H1 (cell line): ENCODE data around the gene CCDC192. TPM values are rescaled to one million over a fixed set of nuclear protein-coding genes. Genes with fewer than 3 reads are reported as not detected.

Experiments
- CTCF ChIA-PET: fragments of 300-600 bp; sonication (Branson Sonifier 250); formaldehyde crosslinking; loops from one replicate; lab custom pipeline; 2021; ENCODE audit not compliant: partially characterized antibody; lab: Charles Lee
- POLR2A ChIA-PET: fragments of 300-600 bp; sonication (Branson Sonifier 250); formaldehyde crosslinking; loops from one replicate; lab custom pipeline; 2021; ENCODE audit warnings: inconsistent platforms; ENCODE audit not compliant: partially characterized antibody; lab: Charles Lee
- DNase-seq, 2 experiments: peaks; one replicate each; pipeline versions ENCODE4 v3.0.0 to v3.0.0-alpha.2; 2010 to 2022; ENCODE audit warnings: low spot score in 2 of 2, low read depth in 1 of 2, mixed read lengths in 1 of 2
- FAIRE-seq: peaks from 2 replicates; lab custom pipeline; 2011; peaks lifted over from hg19 to GRCh38; lab: Jason Lieb, UNC
- H2AFZ ChIP-seq: 2 replicates; pipeline ENCODE4 v1.8.1; 2012; ENCODE audit warnings: low read length, inconsistent platforms
- H2AK5ac ChIP-seq: 2 replicates; pipeline ENCODE4 v1.6.1; 2013; ENCODE audit warnings: low read depth, low read length
- H2BK120ac ChIP-seq: replicated peaks from 2 replicates; pipeline ENCODE3; 2013; ENCODE audit warnings: low read depth, low read length, inconsistent platforms
- H2BK12ac ChIP-seq: 2 replicates; pipeline ENCODE4 v1.6.1; 2013; ENCODE audit warnings: low read depth, low read length
- H2BK15ac ChIP-seq: 2 replicates; pipeline ENCODE4 v1.6.1; 2013; ENCODE audit warnings: low read length
- H2BK20ac ChIP-seq: 2 replicates; pipeline ENCODE4 v1.6.1; 2013; ENCODE audit warnings: low read length
- H2BK5ac ChIP-seq: 2 replicates; pipeline ENCODE4 v1.6.1; 2013; ENCODE audit warnings: low read depth, low read length
- H3K14ac ChIP-seq: 2 replicates; pipeline ENCODE4 v1.6.1; 2013; ENCODE audit warnings: inconsistent platforms; ENCODE audit not compliant: insufficient read length
- H3K18ac ChIP-seq: 2 replicates; pipeline ENCODE4 v1.6.1; 2013; ENCODE audit warnings: low read length; ENCODE audit errors: extremely low read depth
- H3K23ac ChIP-seq: 2 replicates; pipeline ENCODE4 v1.6.1; 2013; ENCODE audit warnings: inconsistent platforms; ENCODE audit not compliant: insufficient read length
- H3K23me2 ChIP-seq: 2 replicates; pipeline ENCODE4 v1.6.1; 2013; ENCODE audit warnings: low read depth, low read length
- H3K27ac ChIP-seq: 2 replicates; pipeline ENCODE4 v1.6.1; 2011; ENCODE audit warnings: low read depth, low read length, inconsistent platforms
- H3K27me3 ChIP-seq, 4 experiments: replicated peaks in 1 of 4; 1 replicate in 1 of 4; 2 replicates in 3 of 4; pipeline versions ENCODE4 v1.6.1 to v1.8.1; 2011 to 2013; ENCODE audit warnings: low read length in 3 of 4, mild to moderate bottlenecking in 3 of 4, inconsistent platforms in 2 of 4, mixed read lengths in 2 of 4, moderate library complexity in 1 of 4; ENCODE audit not compliant: control insufficient read depth in 3 of 4, insufficient read depth in 3 of 4; ENCODE audit errors: extremely low read depth in 1 of 4
- H3K36me3 ChIP-seq, 4 experiments: 2 replicates each; pipeline versions ENCODE4 v1.6.1 to v1.8.1; 2011 to 2013; ENCODE audit warnings: mild to moderate bottlenecking in 4 of 4, low read length in 3 of 4, moderate library complexity in 2 of 4, control low read depth in 1 of 4, inconsistent platforms in 1 of 4; ENCODE audit not compliant: insufficient read depth in 4 of 4, control insufficient read depth in 2 of 4
- H3K4ac ChIP-seq: replicated peaks from 2 replicates; pipeline ENCODE3; 2013; ENCODE audit warnings: low read length, low read depth, mixed read lengths, inconsistent platforms; ENCODE audit not compliant: insufficient read length
- H3K4me1 ChIP-seq, 4 experiments: replicated peaks in 1 of 4; 1 replicate in 1 of 4; 2 replicates in 3 of 4; pipeline versions ENCODE4 v1.6.1 to v1.8.1; 2011 to 2013; ENCODE audit warnings: low read length in 3 of 4, inconsistent platforms in 2 of 4, mixed read lengths in 1 of 4; ENCODE audit not compliant: insufficient read depth in 4 of 4, control insufficient read depth in 3 of 4
- H3K4me2 ChIP-seq, 2 experiments: 2 replicates each; pipeline versions ENCODE4 v1.6.1 to v1.8.1; 2011 to 2013; ENCODE audit warnings: low read depth in 2 of 2, low read length in 2 of 2, control low read depth in 1 of 2, inconsistent platforms in 1 of 2, mild to moderate bottlenecking in 1 of 2; ENCODE audit not compliant: insufficient read depth in 1 of 2
- H3K4me3 ChIP-seq, 4 experiments: fragments of 200-600, 300-600 bp in 1 of 4; sonication (generic), shearing (Covaris generic), sonication (Bioruptor Twin) in 1 of 4; 2 replicates each; pipeline versions ENCODE4 v1.5.1 to v1.8.1; 2011 to 2016; ENCODE audit warnings: low read length in 4 of 4, low read depth in 3 of 4, control low read depth in 2 of 4, inconsistent platforms in 2 of 4, mild to moderate bottlenecking in 2 of 4, mixed read lengths in 1 of 4, moderate library complexity in 1 of 4; ENCODE audit not compliant: insufficient read depth in 2 of 4; ENCODE audit errors: extremely low read depth in 1 of 4
- H3K56ac ChIP-seq: replicated peaks from 2 replicates; pipeline ENCODE3; 2013; ENCODE audit warnings: low read depth, mild to moderate bottlenecking, mixed read lengths, low read length, inconsistent platforms; ENCODE audit not compliant: insufficient read length
- H3K79me1 ChIP-seq: 2 replicates; pipeline ENCODE4 v1.6.1; 2013; ENCODE audit warnings: low read depth, low read length, control low read depth
- H3K79me2 ChIP-seq, 2 experiments: 2 replicates each; pipeline versions ENCODE4 v1.6.1 to v1.8.1; 2012 to 2013; ENCODE audit warnings: low read length in 2 of 2, mild to moderate bottlenecking in 2 of 2, inconsistent platforms in 1 of 2; ENCODE audit not compliant: insufficient read depth in 2 of 2, control insufficient read depth in 1 of 2
- H3K9ac ChIP-seq, 4 experiments: replicated peaks in 1 of 4; 1 replicate in 1 of 4; 2 replicates in 3 of 4; pipeline versions ENCODE4 v1.6.1 to v1.8.1; 2011 to 2013; ENCODE audit warnings: low read depth in 3 of 4, low read length in 3 of 4, control low read depth in 2 of 4, mild to moderate bottlenecking in 2 of 4, moderate library complexity in 2 of 4, inconsistent platforms in 1 of 4; ENCODE audit errors: extremely low read depth in 1 of 4
- H3K9me3 ChIP-seq, 2 experiments: 2 replicates each; pipeline versions ENCODE4 v1.6.1 to v1.8.1; 2012 to 2013; ENCODE audit warnings: mild to moderate bottlenecking in 2 of 2, moderate library complexity in 2 of 2, control low read depth in 1 of 2, inconsistent platforms in 1 of 2, low read depth in 1 of 2, low read length in 1 of 2, mixed read lengths in 1 of 2; ENCODE audit not compliant: insufficient read depth in 2 of 2
- H4K20me1 ChIP-seq, 2 experiments: replicated peaks in 1 of 2; 2 replicates each; pipeline versions ENCODE3 to v1.8.1; 2011 to 2013; ENCODE audit warnings: inconsistent platforms in 2 of 2, low read length in 2 of 2, mild to moderate bottlenecking in 1 of 2; ENCODE audit not compliant: insufficient read depth in 2 of 2, control insufficient read depth in 1 of 2
- H4K5ac ChIP-seq: 2 replicates; pipeline ENCODE4 v1.6.1; 2013; ENCODE audit warnings: low read length, low read depth, mixed read lengths, inconsistent platforms; ENCODE audit not compliant: insufficient read length
- H4K8ac ChIP-seq: 2 replicates; pipeline ENCODE4 v1.8.0; 2013; ENCODE audit warnings: mild to moderate bottlenecking, moderate library complexity, low read length, inconsistent platforms; ENCODE audit not compliant: insufficient read depth; ENCODE audit errors: extremely low read depth
- H4K91ac ChIP-seq: replicated peaks from 2 replicates; pipeline ENCODE3; 2013; ENCODE audit warnings: low read length, mixed read lengths, inconsistent platforms; ENCODE audit not compliant: insufficient read length
- ASH2L ChIP-seq: fragments of 200-600, 300-600 bp; sonication (generic); IDR thresholded peaks from one replicate; pipeline ENCODE4 v1.7.1; 2017; ENCODE audit warnings: low read length
- BRCA1 ChIP-seq: IDR thresholded peaks from 2 replicates; pipeline ENCODE4 v1.6.1; 2012; ENCODE audit warnings: low read depth, low read length, improper control_type of control experiment
- CBX5 ChIP-seq: fragments of 300-800, 300-1000 bp; sonication (generic); IDR thresholded peaks from 2 replicates; pipeline ENCODE4 v1.7.1; 2016; ENCODE audit warnings: antibody characterized with exemption, low read length, low read depth
- CTCF ChIP-seq, 3 experiments: IDR thresholded peaks; 1 replicate in 2 of 3; 2 replicates in 1 of 3; pipeline versions ENCODE4 v1.5.1 to v1.6.1; 2011; ENCODE audit warnings: low read length in 3 of 3, mild to moderate bottlenecking in 3 of 3, inconsistent platforms in 2 of 3, low read depth in 1 of 3, moderate library complexity in 1 of 3; ENCODE audit not compliant: insufficient read depth in 1 of 3; ENCODE audit errors: control extremely low read depth in 1 of 3
- HDAC2 ChIP-seq, 2 experiments: fragments of 300-600 bp in 1 of 2; sonication (generic) in 1 of 2; IDR thresholded peaks; 2 replicates each; pipeline ENCODE4 v1.6.1; 2011 to 2012; ENCODE audit warnings: low read depth in 2 of 2, low read length in 2 of 2, mild to moderate bottlenecking in 2 of 2, moderate library complexity in 2 of 2, borderline replicate concordance in 1 of 2, inconsistent platforms in 1 of 2
- HDAC6 ChIP-seq: IDR thresholded peaks from one replicate; pipeline ENCODE4 v1.7.1; 2012; ENCODE audit warnings: low read depth, mild to moderate bottlenecking, inconsistent platforms, low read length, moderate library complexity
- KDM5A ChIP-seq: fragments of 200-600 bp; IDR thresholded peaks from 2 replicates; pipeline ENCODE4 v1.7.1; 2012; ENCODE audit warnings: mild to moderate bottlenecking, low read length, inconsistent platforms, mixed read lengths
- RBBP5 ChIP-seq: IDR thresholded peaks from 2 replicates; pipeline ENCODE4 v1.7.1; 2012; ENCODE audit warnings: low read depth, mild to moderate bottlenecking, inconsistent platforms, low read length, moderate library complexity, borderline replicate concordance
- SIRT6 ChIP-seq: IDR thresholded peaks from one replicate; pipeline ENCODE4 v1.7.1; 2012; ENCODE audit warnings: low read length, inconsistent platforms
- TAF7 ChIP-seq: optimal IDR thresholded peaks from 2 replicates; pipeline ENCODE3; 2011; ENCODE audit warnings: low read depth, mild to moderate bottlenecking, inconsistent platforms, low read length, moderate library complexity, borderline replicate concordance
- ZNF274 ChIP-seq: IDR thresholded peaks from 2 replicates; pipeline ENCODE4 v1.7.0; 2012; ENCODE audit warnings: low read length, borderline replicate concordance; ENCODE audit errors: extremely low read depth
- WGBS, 2 experiments: shearing (Covaris generic) in 1 of 2; methylation state at CpG; one replicate each; pipeline versions ENCODE4 v1.1.6 to v1.1.7; 2013 to 2015; ENCODE audit warnings: low lambda C conversion rate in 2 of 2, mixed read lengths in 2 of 2, inconsistent platforms in 1 of 2, low coverage in 1 of 2, missing lambda C conversion rate in 1 of 2; ENCODE audit not compliant: insufficient replicate concordance in 2 of 2, insufficient coverage in 1 of 2, insufficient read length in 1 of 2; ENCODE audit errors: extremely low coverage in 1 of 2, missing lambda C conversion rate in 1 of 2; 5-methylcytosine and 5-hydroxymethylcytosine counted together
- polyA plus RNA-seq, 7 experiments: library from polyadenylated mRNA; depleted of rRNA in 3 of 7; stranded (reverse) in 5 of 7; unstranded in 2 of 7; fragments of >200 nt in 5 of 7; fragments of 200-250 nt in 2 of 7; gene quantifications; 1 replicate in 5 of 7; 2 replicates in 1 of 7; 4 replicates in 1 of 7; pipeline versions ENCODE4 v1.2.1 to v1.2.3, GENCODE V29; 2011 to 2013; ENCODE audit warnings: missing spikeins in 2 of 7, mixed read lengths in 2 of 7
- total RNA-seq: library from RNA; stranded (reverse); fragmentation: NEBNext Ultra II Directional; extraction: Animal tissue kit (Norgen Biotek cat#: 25700); gene quantifications from 2 replicates; pipeline ENCODE4 v1.2.1, GENCODE V29; 2021

CCDC192 gene
- total and polyA plus RNA-seq, 2 of the 8 experiments (the other 6 are each of a cell fraction or from before 2014, with no cell fraction given) = 0.61 TPM; not detected in 1

- Histone ChIP-seq H2BK5ac (no peak overlapping the region), H2AK5ac (no peak overlapping the region), H2BK120ac (no peak overlapping the region), H2BK20ac (no peak overlapping the region), H3K23me2 (no peaks in the 10 kb centered on the region), H3K23ac (no peak overlapping the region), H3K27me3 (peaks cover 42 to 70% (median 60%) of the 10 kb centered on the region in 4 experiments), H4K20me1 (peaks cover 0 to 10% of the 10 kb centered on the region in 2 experiments), H2AFZ (no peak overlapping the region), H4K91ac (no peak overlapping the region), H3K79me2 (no peaks in the 10 kb centered on the region), H3K36me3 (no peaks in the 10 kb centered on the region), H2BK12ac (no peak overlapping the region), H3K9ac (no peak overlapping the region), H3K4ac (no peak overlapping the region), H3K27ac (no peak overlapping the region), H3K4me3 (no peak overlapping the region), H2BK15ac (no peak overlapping the region), H3K4me2 (no peak overlapping the region), H3K79me1 (no peaks in the 10 kb centered on the region), H3K14ac (no peak overlapping the region), H4K5ac (no peak overlapping the region), H3K18ac (no peak overlapping the region), H3K4me1 (peaks cover 0 to 3% (median 0%) of the 10 kb centered on the region in 4 experiments; a peak in 1 of 7 replicates), H3K56ac (no peak overlapping the region), H3K9me3 (no peaks in the 10 kb centered on the region), H4K8ac (no peak overlapping the region)
- DNase-seq (no peak), FAIRE-seq (no peak)
- CTCF ChIA-PET = interaction anchor here (1.2 kb wide), 1 partner anchor 8 kb away, joined by 3 read pairs; no protein-coding TSS in a partner anchor
- 71% methylated on average over 5 of the region's 5 CpGs; no CpG with 5 or more reads in 1 of the 2 experiments for WGBS, 2 experiments
- POLR2A ChIA-PET = no interaction called here
- TF ChIP-seq ZNF274 (no peak), HDAC2 (IDR thresholded peaks at IDR 0.05; ENCODE audit: borderline replicate concordance in 1 of 2, low read depth in 2 of 2, low read length in 2 of 2) (no peak), CTCF (IDR thresholded peaks at IDR 0.05; ENCODE audit: control extremely low read depth in 1 of 3, insufficient read depth in 1 of 3, low read depth in 1 of 3, low read length in 3 of 3) (no peak), KDM5A (no peak), RBBP5 (no peak), ASH2L (no peak), SIRT6 (no peak), HDAC6 (no peak), BRCA1 (no peak), TAF7 (no peak), CBX5 (no peak)
Observed at GRCh38 chr5:127933348-127933747, 230.2 kb downstream of the CCDC192 start.
